PC-3 (cell line): ENCODE results near the gene ST6GALNAC6.

Experiments
- EZH2 ChIP-seq: fragments of 300-600 bp; sonication (generic); IDR thresholded peaks from one replicate; pipeline ENCODE4 v1.6.1; 2017; ENCODE audit warnings: antibody characterized with exemption, mild to moderate bottlenecking, low read length; ENCODE audit not compliant: unreplicated experiment
- EZH2phosphoT487 ChIP-seq: fragments of 300-600 bp; sonication (generic); IDR thresholded peaks from 2 replicates; pipeline ENCODE4 v1.6.1; 2018; ENCODE audit warnings: mild to moderate bottlenecking, antibody characterized with exemption, low read length, borderline replicate concordance
- TF ChIP-seq, protein P1 (sequence below): fragments of 300-600 bp; sonication (generic); conservative IDR thresholded peaks from 2 replicates; pipeline ENCODE4 v1.5.1; 2017; ENCODE audit warnings: antibody characterized with exemption, low read depth, mild to moderate bottlenecking, low read length

DNA sequence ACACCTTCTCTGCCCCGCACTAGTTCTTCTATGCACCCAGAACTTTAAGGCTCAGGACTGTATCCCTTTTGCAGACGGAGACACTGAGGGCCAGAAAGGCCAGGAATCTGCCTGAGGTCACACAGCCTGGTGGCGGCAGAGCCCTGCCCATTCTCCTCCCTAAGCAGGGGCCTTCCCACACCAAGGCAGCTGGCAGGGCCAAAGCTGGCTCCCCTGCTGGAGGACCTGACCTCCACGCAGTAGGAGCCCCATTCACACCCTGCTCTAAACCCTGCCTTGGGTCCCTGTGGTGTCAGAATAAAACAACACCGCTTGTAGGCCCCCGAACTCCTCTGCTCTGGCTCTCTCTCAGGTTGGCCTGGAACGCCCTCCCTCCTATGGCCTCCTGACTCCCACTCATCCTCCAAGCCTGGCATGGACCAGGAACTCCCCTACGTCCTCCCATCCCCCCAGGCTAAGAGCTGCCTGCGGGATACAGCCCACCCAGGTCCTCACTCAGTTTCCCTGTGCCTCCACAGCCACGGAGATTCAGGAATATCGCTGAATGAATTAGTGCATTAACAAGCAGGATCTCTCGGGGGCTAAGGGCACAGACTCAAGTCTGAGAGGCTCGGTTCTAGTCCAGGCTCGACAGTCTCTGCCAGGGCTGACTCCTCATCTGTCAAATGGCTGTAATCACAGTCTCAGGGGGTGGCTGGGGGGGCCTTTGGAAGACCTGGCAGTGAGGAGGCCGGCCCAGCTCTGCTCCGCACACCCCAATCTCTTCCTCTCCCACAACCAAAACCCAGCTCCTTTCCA, 2.8 kb downstream of the ST6GALNAC6 start:
- TF ChIP-seq, protein P1, sequence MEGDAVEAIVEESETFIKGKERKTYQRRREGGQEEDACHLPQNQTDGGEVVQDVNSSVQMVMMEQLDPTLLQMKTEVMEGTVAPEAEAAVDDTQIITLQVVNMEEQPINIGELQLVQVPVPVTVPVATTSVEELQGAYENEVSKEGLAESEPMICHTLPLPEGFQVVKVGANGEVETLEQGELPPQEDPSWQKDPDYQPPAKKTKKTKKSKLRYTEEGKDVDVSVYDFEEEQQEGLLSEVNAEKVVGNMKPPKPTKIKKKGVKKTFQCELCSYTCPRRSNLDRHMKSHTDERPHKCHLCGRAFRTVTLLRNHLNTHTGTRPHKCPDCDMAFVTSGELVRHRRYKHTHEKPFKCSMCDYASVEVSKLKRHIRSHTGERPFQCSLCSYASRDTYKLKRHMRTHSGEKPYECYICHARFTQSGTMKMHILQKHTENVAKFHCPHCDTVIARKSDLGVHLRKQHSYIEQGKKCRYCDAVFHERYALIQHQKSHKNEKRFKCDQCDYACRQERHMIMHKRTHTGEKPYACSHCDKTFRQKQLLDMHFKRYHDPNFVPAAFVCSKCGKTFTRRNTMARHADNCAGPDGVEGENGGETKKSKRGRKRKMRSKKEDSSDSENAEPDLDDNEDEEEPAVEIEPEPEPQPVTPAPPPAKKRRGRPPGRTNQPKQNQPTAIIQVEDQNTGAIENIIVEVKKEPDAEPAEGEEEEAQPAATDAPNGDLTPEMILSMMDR = no peak
- TF ChIP-seq EZH2 (no peak), EZH2phosphoT487 (no peak)
